NCI-H2107 (cell line): Measurements from ENCODE around the gene NPAS3.

Experiments
- DNase-seq: peaks from one replicate; lab custom pipeline; 2025; lab: John Stamatoyannopoulos, UW

Gene NPAS3

DNA sequence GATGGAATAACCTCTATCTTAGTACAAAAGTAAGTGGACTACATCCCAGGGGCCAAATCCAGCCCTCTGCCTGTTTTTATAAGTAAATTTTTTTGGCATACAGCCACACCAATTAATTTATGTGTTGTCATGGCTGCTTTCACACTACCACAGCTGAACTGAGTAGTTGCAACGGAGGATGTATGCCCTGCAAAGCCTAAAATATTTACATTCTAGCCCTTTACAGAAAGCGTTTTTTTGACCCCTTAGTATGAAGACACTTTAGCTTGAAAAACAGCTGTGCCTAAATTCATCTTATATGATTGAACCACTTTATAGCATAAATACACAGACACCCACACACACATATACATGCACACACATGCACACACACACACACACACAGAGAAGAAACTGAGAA lies 510.6 kb downstream of the NPAS3 start:
- no peak for DNase-seq

DNA sequence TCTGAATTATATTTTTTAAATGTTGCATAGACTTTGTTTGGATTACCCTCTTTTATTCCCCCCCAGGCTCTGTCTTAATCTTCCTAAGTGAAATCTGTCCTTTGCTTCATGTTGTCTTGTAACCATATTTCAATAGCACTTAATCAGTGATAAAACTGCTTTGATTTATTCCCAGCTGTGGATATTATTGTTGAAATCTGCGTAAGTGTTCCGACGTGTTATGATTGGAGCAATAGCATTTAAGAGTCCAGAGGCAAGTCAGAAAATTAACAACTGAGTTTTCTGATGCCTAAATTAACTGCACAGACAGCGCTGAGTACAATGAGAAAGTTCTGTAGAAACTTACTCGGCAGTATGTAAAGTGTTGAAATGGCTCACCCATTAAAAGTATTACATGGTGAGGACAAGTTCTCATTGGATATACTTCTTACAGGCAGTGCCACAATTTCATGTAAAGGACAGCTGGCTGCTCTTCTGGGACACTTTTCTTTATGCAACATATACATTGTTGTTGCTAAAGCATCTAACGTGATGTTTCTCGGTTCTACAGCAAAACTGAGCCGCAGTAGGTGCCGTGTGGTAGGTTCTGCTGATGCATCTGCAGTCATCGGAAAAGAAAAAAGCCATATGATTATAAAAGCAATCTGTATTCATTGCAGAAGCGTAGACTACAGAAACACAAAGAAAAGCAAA lies 511.2 kb downstream of the NPAS3 start:
- no peak for DNase-seq

DNA sequence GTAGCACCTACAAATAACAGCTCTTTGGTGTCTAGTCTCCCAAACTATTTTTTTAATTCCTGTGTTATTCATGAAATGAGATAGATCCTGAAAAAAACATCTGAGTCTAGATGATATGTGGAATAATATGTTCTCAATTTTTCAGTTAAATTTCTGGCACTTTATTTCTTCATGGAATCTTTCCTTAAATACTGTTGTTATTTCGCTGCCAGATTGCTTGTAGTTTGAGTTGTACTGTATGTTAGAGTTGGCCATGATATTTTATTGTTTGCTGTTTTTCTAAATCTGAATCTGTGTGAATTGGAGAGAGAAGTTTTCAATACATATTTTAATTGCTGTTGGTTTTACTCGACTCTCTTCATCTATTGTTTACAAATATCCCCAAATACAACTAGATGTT lies 511.7 kb downstream of the NPAS3 start:
- no peak for DNase-seq

DNA sequence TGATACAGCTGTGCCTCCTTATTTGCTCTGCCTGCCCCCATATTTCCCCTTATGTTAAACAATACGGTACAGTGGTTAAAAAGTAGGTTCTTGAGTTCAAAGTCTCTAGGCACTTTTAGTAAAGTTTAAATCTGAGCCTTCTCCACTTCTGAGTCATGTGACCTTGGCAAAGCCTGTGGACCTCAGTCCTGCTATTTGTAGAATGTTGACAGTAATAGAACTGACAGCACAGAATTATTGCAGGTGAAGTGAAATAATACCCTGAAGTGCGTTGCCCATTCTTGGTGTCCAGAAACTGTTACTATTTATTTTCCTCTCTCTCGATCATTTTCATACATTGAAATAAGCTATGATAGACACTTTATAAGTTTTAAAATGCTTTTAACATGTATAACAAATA lies 512.5 kb downstream of the NPAS3 start:
- no peak for DNase-seq

DNA sequence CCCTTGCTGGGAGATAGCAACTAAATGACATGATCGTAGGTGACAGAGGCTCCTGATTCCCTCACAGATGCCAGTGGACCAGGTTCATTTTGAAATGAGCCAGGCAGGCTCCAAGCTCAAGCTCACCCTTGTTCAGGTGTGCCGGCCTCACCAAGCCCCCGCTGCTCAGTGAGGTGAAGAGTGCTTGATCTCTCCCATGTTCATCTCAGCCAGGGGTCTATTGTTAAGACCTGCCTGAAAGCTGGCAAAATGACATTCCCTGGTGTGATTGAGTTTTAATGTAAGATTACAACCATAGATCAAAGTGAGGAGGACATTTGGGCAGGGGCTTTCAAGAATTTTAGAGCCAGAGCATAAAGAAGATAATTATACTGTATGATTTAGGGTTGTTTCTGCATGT lies 514.3 kb downstream of the NPAS3 start:
- DNase-seq = no peak

DNA sequence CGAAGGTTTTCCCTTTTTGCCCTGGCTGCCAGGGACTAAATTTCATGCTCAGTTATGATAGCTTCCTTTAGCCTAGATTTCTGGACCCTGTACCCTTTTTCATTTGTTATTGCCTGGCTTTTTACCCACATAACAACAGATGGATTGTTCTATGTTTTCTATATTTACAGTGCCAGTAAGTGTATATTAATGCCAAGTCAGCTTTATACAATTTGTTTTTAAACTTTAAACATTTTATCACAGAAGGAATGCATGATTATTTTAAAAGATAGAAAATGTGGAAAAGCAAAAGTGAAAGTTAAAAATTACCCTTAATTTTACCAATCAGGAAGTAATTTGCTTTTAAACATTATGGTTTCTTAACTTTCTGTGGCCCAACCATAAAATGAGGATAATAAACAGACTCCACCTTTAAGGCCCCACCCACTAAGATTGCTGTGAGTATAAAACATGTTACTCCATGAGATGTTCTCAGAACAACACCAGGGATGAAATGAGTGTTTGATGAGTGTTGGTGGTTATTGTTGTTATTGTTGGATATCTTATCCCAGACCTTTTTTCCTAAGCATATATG lies 515.4 kb downstream of the NPAS3 start:
- no peak for DNase-seq

DNA sequence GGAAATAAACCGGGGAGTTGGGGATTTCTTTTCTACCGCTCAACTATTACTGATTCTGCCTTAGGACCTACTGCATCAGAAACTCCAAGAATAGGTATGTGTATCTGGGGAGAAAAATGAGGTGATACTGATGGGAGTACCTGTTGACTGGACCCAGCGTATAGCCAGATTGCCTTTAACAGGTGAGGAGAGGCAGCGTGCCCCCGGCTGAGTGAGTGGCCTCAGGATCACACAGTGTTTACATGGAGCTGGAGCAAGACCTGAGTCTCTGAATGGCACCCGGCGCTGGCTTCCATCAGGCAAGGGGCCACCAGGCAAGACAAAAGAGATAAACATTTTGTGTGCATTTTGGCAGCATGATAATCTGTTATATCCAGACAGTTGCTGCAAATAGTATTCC lies 516.0 kb downstream of the NPAS3 start:
- DNase-seq = no peak

DNA sequence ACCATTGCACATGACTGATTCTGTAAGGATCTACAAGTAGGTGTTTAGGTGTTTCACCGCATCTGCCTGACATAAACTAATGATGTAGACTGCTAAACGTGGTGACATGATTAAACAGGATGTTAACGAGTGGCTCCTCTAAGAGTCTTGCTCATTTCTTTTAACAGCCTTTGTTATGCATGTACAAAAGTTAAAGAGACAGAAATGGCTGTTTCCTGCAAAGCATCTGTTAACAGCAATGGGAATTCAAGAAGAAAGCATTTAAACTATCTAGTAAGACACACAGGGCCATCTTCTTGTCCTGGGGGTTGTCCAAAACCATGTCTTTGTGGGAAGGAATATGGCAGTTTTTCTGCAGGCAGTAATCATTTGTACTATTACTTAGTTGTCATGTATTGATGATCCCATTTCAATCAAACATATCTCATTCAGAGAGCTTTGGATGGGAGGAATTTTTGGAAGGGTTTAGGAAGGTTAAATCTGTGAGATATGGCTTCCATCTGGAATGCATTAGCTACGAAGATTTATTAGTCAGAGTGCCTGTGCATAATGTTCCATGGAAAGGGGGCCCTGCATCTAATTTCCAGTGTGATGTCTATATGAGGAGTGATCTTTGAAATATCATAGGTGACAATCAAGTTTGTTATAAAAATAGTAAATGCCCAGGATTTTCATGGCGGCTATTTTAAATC lies 517.1 kb downstream of the NPAS3 start:
- no peak for DNase-seq

DNA sequence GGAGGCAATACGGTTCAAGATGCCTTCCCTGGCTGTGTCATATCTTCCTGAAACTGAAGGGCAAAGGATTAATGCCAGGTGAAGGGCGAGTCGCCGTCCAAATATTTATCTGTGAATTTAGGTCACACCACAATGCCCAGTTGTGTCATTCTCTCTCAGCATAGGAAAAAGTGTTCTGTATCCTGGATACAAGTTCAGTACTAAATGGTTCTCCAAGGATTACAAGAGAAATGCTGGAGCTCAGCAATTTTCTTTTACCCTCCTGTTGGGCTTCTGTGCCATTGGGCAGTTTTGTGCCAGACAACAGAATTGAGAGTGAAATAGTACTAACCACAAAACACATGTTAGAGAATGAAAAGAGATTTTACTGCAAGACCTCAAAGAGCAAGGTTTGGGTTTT lies 518.3 kb downstream of the NPAS3 start:
- DNase-seq = no peak

DNA sequence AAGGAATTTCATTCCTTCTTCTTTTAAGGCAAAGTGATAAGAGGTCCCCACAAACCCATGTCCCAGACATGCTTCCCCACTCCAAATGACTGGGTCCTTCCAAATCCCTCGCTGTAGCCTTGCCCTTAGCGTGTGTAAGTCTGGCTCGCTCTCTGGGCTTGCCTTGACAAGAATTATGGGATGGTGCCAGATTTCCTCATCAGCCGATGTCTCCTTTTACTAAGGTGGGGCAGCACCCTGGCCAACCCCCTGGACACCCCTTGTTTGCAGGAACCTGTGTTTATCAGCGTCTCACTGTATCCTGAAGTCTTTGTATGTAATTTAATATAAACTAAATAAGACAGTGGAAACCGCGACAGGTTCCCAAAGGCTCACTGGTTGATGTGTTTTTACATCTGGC lies 518.9 kb downstream of the NPAS3 start:
- no peak for DNase-seq

DNA sequence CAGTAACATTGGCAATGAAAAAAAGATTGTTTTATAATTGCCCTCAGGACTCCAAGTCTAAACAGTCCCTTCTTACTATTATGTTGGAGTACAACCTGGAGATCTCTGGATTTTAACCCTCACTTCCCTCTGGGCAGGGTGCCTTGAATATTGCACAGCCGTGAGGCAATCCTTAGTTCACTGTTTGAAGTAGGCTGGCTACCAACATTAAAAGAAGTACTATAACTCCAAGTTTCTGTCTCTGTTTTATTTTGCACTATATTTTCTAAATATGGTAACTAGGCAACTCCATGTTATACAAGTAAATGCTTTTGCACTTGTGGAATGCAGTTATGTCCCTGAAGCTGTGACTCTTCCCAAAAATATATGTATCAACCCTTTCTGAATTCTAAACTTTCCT lies 521.5 kb downstream of the NPAS3 start:
- no peak for DNase-seq

DNA sequence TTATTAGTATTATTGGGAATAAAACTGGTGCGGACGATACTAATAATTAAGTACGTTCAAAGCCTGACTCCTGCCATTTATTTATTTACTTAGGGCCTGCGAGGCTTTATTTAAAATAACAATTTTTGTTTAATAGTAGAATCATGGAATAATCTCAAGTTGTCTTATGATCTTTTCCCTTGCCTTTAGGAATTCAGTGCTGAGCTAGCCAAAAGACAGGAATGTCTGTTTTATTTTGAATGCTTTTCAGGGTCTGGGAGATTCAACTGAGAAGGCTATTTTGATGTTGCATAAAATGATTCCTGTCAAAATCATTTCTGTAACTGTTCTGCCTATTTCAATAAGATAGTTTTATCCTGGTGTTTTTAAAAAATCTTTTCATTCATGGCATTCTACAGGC lies 522.4 kb downstream of the NPAS3 start:
- DNase-seq = no peak

DNA sequence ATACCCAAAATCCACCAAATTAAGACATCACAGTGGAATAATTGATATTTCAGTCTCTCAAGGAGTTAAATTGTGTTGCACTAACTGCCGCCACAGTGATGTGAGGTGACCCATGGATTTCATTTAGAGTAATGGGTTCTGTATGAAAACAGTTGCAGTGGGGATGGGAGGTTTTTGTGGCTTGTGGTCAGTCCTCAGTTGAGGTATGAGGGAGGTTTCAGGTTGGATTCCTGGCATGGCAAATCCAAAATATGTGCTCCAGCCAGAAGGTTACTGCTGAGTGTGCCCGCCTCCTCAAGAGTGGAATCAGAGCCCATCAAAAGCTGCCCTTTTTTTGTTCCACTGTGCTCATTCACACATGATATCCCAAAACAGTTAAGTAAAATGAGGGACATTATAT lies 525.1 kb downstream of the NPAS3 start:
- DNase-seq = no peak

DNA sequence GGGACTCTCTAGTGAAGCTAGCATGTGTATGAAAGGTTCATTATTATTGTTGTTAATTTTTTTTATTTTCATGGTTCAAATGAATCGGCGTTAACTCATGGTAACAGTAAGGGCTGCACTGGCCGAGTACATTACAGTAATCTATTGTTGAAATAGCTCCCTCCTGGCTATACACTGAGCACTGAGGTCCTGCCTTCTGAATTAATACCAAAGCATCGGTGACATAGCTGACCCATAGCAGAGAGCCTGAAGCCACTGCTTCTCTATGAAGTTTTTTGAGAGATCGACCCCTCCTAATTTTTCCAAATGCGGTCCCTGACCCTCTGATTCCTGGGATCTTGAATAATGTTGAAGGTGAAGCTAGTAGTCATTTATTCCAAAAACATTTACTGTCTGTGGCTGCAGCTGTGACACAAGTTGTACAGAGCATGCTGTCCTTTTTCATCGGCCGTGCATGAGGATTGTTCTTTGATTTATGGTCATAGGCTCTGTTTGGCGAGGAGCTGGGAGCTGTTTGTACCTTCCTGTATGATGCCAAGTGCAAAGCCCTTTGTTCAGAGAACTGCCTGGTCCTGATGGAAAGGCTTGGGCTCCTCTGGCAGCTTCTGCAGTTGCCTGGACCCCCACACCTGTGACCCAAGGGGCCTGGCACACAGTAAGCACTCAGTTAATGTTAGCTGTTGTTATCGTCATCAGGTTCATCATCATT lies 525.7 kb downstream of the NPAS3 start:
- DNase-seq = no peak

DNA sequence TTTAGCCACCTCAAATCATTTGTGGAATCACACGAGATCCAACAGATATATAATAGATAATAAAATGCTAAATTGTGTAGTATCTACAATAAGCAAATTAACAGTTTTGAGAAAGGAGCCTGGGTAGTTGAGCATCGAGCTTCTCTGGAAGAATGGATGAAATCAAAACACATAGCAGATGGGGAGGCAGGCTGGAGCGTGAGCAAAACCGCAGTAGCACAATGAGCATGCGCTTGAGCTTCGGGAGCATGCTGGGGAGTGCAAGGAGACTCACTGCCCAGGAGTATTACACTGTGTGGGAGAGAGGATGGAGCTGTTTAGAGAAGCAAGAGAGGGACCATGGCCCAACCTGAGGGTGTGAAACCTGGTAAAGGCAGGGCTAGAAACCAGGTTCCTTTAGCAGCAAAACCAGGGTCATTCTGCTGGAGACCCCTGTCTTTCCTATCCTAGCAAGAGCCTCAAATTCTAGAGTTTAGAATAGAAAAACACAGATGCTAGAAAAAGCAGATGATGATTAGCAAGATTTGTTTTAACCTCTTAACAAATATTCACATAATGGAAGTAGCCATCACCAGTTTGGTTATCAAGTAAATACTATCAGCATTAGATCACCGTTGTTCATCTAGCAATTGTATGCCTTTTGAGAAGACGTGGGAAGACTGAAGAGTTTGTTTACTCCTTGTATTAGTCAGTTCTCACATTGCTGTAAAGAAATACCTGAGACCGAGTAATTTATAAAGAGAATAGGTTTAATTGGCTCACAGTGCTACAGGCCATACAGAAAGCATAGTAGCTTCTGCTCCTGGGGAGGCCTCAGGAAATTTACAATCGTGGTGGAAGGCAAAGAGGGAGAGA lies 527.4 kb downstream of the NPAS3 start:
- DNase-seq = no peak

DNA sequence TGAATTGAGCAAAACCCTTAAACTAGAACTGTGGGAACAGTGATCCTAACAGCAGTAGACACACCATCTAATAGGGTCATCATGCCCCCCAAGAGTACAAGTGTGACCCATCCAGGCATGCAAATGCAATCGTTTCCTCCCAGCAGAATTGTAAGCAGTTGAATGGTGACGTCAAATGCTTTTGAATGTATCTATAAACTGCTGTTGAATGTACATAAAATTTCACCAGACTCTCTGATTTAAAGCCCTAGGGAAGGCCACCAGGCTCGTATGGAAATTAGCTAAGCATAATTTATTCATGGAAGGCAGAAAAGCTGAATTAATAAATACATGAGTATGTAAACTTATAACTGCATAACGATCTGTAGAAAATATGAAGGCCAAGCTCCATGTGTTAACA lies 529.3 kb downstream of the NPAS3 start:
- DNase-seq = no peak

DNA sequence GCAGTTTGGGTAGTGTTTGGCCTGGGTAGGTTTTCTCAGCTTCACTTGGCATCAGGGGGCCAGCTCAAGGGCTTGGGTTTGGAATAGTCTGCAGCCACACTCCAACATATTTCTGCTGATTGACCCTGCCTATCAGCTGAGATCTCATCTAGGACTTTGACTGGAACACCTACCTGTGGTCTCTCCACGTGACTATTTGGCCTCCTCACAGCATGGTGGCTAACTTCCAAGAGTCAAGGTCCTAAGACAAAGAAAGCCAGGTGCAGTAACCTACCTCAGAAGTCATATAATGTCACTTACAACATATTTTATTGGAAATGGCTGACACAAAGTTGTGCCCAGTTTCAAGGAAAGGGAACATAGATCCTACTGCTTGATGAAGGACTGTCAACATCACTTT lies 531.2 kb downstream of the NPAS3 start:
- DNase-seq = no peak

DNA sequence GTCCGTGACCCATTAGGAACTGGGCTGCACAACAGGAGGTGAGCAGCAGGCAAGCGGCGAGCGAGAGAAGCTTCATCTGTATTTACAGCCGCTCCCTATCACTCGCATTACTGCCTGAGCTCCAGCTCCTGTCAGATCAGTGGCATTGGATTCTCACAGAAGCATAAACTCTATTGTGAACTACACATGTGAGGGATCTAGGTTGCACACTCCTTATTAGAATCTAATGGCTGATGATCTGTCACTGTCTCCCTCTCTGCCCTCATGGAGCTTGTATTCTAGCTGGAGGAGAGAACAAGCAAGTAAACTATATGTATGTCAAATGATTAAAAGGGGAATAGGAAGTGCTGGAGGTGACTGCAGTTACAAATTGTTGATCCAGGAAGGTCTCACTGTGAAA lies 533.1 kb downstream of the NPAS3 start:
- DNase-seq = no peak

DNA sequence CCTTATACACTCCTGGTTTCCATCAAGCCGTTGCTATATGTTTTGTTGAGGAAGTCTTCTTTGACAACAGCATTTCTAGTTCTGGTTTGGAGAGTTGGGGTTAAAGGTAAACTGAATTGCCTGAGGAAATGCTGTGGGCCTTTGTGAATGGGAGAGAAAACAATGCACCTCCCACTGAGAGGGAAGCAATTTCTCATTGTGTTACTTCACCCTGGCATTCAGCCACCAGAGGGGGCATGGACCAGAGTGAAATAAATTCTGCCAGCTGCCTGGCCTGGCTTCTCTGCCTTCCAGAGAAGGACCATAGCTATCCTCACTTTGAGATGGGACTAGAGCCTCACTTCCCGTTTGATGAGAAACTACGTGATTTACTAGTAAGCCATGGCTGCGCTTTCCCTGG lies 536.9 kb downstream of the NPAS3 start:
- DNase-seq = peak; percentile 70

DNA sequence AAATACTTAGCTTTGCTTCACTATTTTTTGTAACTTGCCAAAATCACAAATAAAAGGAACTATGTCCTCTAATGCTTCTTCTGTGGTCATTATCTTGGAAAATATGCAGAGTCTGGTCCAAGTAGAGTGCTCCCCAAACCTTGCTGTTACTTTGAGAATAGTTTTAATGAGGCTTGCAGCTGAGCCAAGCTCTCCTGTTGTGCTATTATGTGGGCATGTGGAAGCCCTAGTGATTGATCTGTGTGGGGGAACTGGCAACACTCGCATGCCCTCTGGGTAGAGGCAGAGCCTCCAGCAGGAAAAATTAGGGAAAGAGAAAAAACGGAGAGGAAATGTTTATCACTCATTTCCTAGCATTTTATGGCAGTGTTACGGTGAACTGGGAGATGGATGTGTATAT lies 539.1 kb downstream of the NPAS3 start:
- no peak for DNase-seq

DNA sequence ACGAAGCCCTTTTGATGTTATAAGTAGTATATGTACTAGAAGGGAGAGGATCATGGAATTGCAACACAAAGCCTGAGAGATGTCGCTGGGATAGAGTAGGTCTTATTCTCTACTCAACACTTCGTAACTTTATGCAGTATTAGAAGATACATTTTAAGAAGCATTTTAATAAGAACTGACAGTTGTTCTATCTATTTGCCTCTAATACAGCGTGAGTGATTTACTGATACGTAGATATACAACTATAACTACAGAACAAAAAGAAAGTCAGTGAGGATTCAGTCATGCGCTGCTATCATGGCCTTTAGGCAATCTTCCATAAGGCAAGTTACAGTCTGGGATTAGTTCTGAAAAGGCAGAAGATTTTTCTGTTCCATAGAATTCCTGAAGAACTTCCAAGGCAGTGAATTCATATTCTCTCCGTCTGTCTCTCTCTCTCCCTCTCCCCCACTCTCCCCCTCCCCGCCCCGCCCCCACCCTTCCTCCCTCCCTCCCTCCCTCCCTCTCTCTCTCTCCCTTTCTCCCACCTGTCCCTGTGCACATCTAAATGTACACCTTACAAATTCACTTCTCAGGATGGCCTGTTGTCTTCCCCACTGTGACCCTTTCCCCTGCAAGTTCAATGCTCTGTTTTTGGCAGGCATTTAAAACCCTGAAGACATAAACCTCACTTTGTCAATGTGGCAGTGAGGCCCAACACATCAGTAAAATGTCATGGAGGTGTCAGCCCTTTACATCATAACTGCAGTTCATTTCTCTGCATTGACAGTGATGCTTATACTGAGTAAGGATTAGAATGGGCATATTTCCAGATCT lies 541.6 kb downstream of the NPAS3 start:
- no peak for DNase-seq

DNA sequence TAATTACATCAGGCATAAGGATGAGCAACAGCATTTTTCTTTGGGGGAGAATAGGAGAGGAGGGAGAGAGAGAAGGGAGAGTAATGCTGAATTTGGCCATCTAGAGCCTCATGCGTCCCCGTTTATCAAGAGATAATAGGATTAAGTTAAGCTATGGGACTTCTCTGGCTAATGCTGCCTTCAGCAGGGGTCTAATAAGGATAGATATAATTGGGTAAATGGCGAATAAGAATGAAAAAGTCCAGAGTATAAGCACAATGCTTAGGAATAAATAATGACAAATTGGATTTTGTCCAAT lies 542.2 kb downstream of the NPAS3 start:
- no peak for DNase-seq
